ENCODE data around the gene GPC3.

Gene GPC3

GRCh38 chrX:133921764-133922389 lies 63.5 kb downstream of the GPC3 start:
- no peak for DNase-seq (ENCODE audit: extremely low read depth, low read depth)
- TF ChIP-seq, protein P1, sequence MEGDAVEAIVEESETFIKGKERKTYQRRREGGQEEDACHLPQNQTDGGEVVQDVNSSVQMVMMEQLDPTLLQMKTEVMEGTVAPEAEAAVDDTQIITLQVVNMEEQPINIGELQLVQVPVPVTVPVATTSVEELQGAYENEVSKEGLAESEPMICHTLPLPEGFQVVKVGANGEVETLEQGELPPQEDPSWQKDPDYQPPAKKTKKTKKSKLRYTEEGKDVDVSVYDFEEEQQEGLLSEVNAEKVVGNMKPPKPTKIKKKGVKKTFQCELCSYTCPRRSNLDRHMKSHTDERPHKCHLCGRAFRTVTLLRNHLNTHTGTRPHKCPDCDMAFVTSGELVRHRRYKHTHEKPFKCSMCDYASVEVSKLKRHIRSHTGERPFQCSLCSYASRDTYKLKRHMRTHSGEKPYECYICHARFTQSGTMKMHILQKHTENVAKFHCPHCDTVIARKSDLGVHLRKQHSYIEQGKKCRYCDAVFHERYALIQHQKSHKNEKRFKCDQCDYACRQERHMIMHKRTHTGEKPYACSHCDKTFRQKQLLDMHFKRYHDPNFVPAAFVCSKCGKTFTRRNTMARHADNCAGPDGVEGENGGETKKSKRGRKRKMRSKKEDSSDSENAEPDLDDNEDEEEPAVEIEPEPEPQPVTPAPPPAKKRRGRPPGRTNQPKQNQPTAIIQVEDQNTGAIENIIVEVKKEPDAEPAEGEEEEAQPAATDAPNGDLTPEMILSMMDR (IDR thresholded peaks at IDR 0.05; ENCODE audit: low read depth, low read length), result peak; percentile 44

DNA sequence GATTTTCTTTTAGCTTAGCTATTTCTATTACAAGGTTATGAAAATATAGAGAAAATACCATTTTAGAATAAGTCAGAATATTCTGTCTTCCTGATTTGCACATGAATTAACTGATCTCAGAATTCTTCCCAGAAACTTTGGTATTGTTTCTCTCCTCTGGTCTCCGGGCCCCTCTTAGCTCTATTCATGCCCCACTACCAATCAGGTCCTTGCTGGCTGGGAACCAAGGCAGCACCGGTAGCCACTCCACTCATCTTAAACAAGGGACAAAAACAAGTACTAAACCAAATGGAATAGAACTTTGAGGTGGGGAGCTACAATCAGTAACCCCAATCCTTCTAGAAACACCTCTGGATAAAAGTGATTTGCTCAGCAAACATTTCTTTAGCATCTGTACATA lies 64.3 kb downstream of the GPC3 start:
- TF ChIP-seq, protein P1 (IDR thresholded peaks at IDR 0.05; ENCODE audit: low read depth, low read length), result no peak
- DNase-seq (ENCODE audit: extremely low read depth, low read depth), result no peak

- TF ChIP-seq, protein P1 (IDR thresholded peaks at IDR 0.05; ENCODE audit: low read depth, low read length), result no peak
- DNase-seq (ENCODE audit: extremely low read depth, low read depth), result no peak
These were observed 67.0 kb downstream of the GPC3 start for GRCh38 chrX:133918361-133918771.

GRCh38 chrX:133916984-133917722 lies 68.2 kb downstream of the GPC3 start:
- TF ChIP-seq, protein P1 (IDR thresholded peaks at IDR 0.05; ENCODE audit: low read depth, low read length), result no peak

DNA sequence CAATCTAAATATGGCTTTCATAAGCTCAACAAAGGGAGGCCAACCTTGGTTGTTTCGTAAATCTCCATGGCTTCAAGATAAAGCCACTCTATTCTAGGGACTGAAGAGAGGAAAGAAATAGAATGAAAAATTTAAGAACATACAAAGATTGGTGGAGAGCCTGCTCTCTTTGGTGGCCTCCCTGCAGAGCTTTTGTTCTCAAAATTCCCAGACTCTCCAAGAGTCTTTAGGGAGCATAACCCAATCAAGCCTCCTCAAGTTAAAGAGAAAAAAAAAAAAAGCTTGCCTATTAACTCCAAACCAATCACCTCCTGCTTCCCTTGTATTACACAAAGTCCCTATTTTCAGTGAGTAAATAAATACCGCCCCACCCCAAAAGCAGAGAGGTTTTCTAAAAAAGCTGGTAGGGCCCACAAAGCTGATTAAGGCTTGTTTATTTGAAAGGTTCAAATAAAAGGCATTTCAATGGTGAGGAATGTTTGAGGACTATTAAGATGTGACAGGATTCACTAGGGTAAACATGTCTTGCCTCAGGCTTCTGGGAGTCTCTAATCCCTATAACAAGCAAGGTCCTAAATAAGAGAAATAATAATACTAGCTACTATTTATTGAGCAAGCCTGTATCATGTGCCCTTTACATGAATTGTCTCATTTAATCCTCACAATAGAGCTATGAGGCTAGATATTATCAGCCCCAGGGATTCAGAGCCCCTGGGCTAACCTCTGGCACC lies 71.6 kb downstream of the GPC3 start:
- TF ChIP-seq, protein P1 (IDR thresholded peaks at IDR 0.05; ENCODE audit: low read depth, low read length), result no peak
- no peak for DNase-seq (ENCODE audit: extremely low read depth, low read depth)

More at GRCh38 chrX:133916984-133917722, 68.2 kb downstream of the GPC3 start:
- no peak for DNase-seq (ENCODE audit: extremely low read depth, low read depth)

GRCh38 chrX:133913009-133913408 lies 72.4 kb downstream of the GPC3 start:
- no peak for DNase-seq (ENCODE audit: extremely low read depth, low read depth)
- TF ChIP-seq, protein P1 (IDR thresholded peaks at IDR 0.05; ENCODE audit: low read depth, low read length), result no peak

Measured in AG09319 (cell line).